Suprapubic skin (tissue), 4 donors: ENCODE measurements around the gene PGAM5.
"Not testable (repeated sequence)": the region's sequence is repeated elsewhere in the genome, so short reads cannot be mapped to it uniquely, and the experiment has no call there.

ENCODE experiments used
- EP300 ChIP-seq: sonication (generic); formaldehyde crosslinking; IDR thresholded peaks from one replicate; pipeline ENCODE4 v1.6.1; 2017; ENCODE audit warnings: antibody characterized with exemption
- POLR2A ChIP-seq, 2 donors: fragments of 450-650 bp; IDR thresholded peaks; one replicate each; pipeline ENCODE4 v1.6.1; 2017; ENCODE audit warnings: antibody characterized with exemption in 2 of 2, mild to moderate bottlenecking in 2 of 2, moderate library complexity in 2 of 2
- POLR2AphosphoS5 ChIP-seq, 3 donors: sonication (generic); formaldehyde crosslinking; IDR thresholded peaks; one replicate each; pipeline ENCODE4 v1.6.1; 2017; ENCODE audit warnings: antibody characterized with exemption in 3 of 3
- TF ChIP-seq, protein P1 (sequence below), 2 donors: fragments of 200-600 bp in 1 of 2; fragments of 450-650 bp in 1 of 2; sonication (generic) in 1 of 2; IDR thresholded peaks; one replicate each; pipeline ENCODE4 v1.5.1; 2016 to 2019; ENCODE audit warnings: antibody characterized with exemption in 2 of 2, mild to moderate bottlenecking in 1 of 2, moderate library complexity in 1 of 2

- not testable (repeated sequence) for TF ChIP-seq POLR2AphosphoS5 (IDR thresholded peaks at IDR 0.05); POLR2A (IDR thresholded peaks at IDR 0.05); EP300
- TF ChIP-seq, protein P1, sequence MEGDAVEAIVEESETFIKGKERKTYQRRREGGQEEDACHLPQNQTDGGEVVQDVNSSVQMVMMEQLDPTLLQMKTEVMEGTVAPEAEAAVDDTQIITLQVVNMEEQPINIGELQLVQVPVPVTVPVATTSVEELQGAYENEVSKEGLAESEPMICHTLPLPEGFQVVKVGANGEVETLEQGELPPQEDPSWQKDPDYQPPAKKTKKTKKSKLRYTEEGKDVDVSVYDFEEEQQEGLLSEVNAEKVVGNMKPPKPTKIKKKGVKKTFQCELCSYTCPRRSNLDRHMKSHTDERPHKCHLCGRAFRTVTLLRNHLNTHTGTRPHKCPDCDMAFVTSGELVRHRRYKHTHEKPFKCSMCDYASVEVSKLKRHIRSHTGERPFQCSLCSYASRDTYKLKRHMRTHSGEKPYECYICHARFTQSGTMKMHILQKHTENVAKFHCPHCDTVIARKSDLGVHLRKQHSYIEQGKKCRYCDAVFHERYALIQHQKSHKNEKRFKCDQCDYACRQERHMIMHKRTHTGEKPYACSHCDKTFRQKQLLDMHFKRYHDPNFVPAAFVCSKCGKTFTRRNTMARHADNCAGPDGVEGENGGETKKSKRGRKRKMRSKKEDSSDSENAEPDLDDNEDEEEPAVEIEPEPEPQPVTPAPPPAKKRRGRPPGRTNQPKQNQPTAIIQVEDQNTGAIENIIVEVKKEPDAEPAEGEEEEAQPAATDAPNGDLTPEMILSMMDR (IDR thresholded peaks at IDR 0.05) = not testable (repeated sequence)
Measured at GRCh38 chr12:132694888-132695287, 15.8 kb upstream of the PGAM5 start.
